MCF 10A (cell line): Measurements from ENCODE around the gene BLOC1S6. TPM values are rescaled to one million over a fixed set of nuclear protein-coding genes. Genes with fewer than 3 reads are reported as not detected.
A peak's percentile ranks its signal among the peaks of the same experiment; 100 is the strongest.

Experiments used
- BruUV-seq: library from RNA; stranded (reverse); fragments of 400-500 nt; replicated peaks from 2 replicates; lab custom pipeline; 2021; lab: Mats Ljungman, UMichigan
- CTCF ChIA-PET: fragments of 300-600 bp; sonication (Branson Sonifier 250); formaldehyde crosslinking; extraction: SDS; loops from one replicate; lab custom pipeline; 2021; ENCODE audit warnings: antibody characterized with exemption, inconsistent platforms; lab: Yijun Ruan, JAX
- POLR2A ChIA-PET: fragments of 300-600, 350-650 bp; sonication (Branson Sonifier 250); formaldehyde crosslinking; extraction: SDS; loops from one replicate; lab custom pipeline; 2020; ENCODE audit warnings: antibody characterized with exemption, inconsistent platforms; lab: Yijun Ruan, JAX
- DNase-seq: peaks from one replicate; pipeline ENCODE4 v3.0.0-alpha.2; 2018; ENCODE audit not compliant: unreplicated experiment
- H3K27ac Mint-ChIP-seq: one replicate; pipeline ENCODE4 v1.8.0; 2022; ENCODE audit warnings: mild to moderate bottlenecking, low read depth, mixed read lengths; ENCODE audit not compliant: unreplicated experiment
- H3K27me3 Mint-ChIP-seq: one replicate; pipeline ENCODE4 v1.8.0; 2022; ENCODE audit warnings: mixed read lengths; ENCODE audit not compliant: insufficient read depth, unreplicated experiment
- H3K36me3 Mint-ChIP-seq: one replicate; pipeline ENCODE4 v1.8.0; 2022; ENCODE audit warnings: mild to moderate bottlenecking, moderate library complexity, mixed read lengths; ENCODE audit not compliant: insufficient read depth, unreplicated experiment
- H3K4me1 Mint-ChIP-seq: one replicate; pipeline ENCODE4 v1.8.0; 2022; ENCODE audit warnings: mixed read lengths; ENCODE audit not compliant: insufficient read depth, unreplicated experiment
- H3K4me3 Mint-ChIP-seq: one replicate; pipeline ENCODE4 v1.8.0; 2022; ENCODE audit warnings: mild to moderate bottlenecking, moderate library complexity, mixed read lengths; ENCODE audit not compliant: unreplicated experiment
- H3K9me3 Mint-ChIP-seq: one replicate; pipeline ENCODE4 v1.8.0; 2022; ENCODE audit warnings: mixed read lengths; ENCODE audit not compliant: unreplicated experiment
- CTCF ChIP-seq: fragments of 200-600 bp; IDR thresholded peaks from one replicate; pipeline ENCODE4 v1.8.0; 2022; ENCODE audit warnings: antibody characterized with exemption, mild to moderate bottlenecking; ENCODE audit not compliant: unreplicated experiment
- intact Hi-C: fragments of 100-400 bp; cut with micrococcal nuclease; formaldehyde crosslinking; loops from 2 replicates; pipeline ENCODE4 v1.14.1; 2022
- total RNA-seq: library from RNA; stranded (reverse); gene quantifications from 2 replicates; pipeline ENCODE4 v1.2.3, GENCODE V29; 2022

BLOC1S6 gene
- total RNA-seq, 1 experiment from 2014 or later, result 54.6 TPM

DNA sequence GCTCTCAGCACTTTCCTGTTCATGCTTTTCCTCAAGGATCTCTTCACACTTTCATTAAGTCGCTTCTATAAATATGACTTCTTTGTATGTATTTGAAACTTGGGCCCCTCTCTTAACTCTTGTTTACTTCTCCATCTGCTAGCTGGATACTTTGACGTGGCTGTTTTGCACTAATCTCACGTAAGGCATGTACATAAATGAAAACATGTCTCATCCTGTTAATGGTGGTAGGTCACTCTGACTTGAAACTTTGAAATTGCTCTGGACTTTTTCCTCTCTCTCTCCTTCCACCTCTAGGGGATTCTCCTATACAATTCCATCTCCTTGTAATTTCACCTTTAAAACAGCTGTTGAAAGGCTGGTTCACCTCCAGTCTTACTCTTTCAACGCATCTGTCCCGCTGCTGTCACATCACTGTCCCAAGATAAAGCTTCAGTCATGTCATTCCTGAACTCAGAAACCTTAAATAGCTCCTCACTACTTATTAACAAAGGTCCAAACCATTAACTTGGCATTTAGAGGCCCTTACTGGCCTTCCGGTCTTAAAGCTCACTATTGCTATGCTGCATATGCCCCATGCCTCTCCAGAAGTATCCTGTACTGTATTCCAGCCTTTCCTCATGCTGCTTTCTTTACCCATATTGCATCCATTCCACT lies 1.2 kb downstream of the BLOC1S6 start:
- ChIA-PET POLR2A (interaction anchor here (0.7 to 4.1 kb wide), 32 partner anchors 9 to 1301 kb away, joined by 3 to 51 read pairs (median 4); partner anchors contain the start of gene SQOR), CTCF (interaction anchor here (0.6 to 4.8 kb wide), 15 partner anchors 9 to 425 kb away, joined by 3 to 35 read pairs (median 4); partner anchors contain the start of gene SQOR)
- intact Hi-C loops, result no loop called here
- H3K27ac Mint-ChIP-seq, result peak overlapping the region; percentile 100
- no peaks in the 10 kb centered on the region for H3K9me3 Mint-ChIP-seq
- H3K4me1 Mint-ChIP-seq, result peaks cover 16% of the 10 kb centered on the region
- H3K27me3 Mint-ChIP-seq, result no peaks in the 10 kb centered on the region
- peaks cover 14% of the 10 kb centered on the region for H3K36me3 Mint-ChIP-seq
- H3K4me3 Mint-ChIP-seq, result peak overlapping the region; percentile 73
- no TSS peak for BruUV-seq
- no peak for TF ChIP-seq CTCF
- peak; percentile 16 for DNase-seq

DNA sequence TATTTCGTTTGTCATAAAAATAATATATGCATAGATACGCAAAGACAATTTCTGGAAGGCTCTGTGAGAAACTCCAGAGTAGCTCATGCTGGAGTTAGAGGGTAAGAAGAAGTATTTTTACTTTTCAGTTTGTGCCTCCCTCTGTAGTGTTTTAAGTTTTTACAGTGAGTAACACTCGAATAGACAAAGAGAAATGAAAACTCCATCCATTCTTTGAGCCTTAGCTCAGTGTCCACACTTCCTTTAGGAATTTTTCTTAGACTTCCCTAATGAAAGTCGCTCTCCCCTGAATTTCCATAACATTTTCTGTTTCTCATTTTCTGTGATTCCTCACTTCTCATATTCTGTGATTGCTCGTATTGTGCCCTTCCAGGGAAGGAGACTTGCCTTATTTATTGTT lies 2.1 kb downstream of the BLOC1S6 start:
- no peak overlapping the region for H3K27ac Mint-ChIP-seq
- no peak for DNase-seq
- CTCF ChIA-PET, result interaction anchor here (0.8 to 4.8 kb wide), 8 partner anchors 22 to 131 kb away, joined by 3 to 35 read pairs (median 6); partner anchors contain the start of gene SQOR
- peaks cover 16% of the 10 kb centered on the region for H3K4me1 Mint-ChIP-seq
- intact Hi-C loops, result no loop called here
- H3K27me3 Mint-ChIP-seq, result no peaks in the 10 kb centered on the region
- peaks cover 20% of the 10 kb centered on the region for H3K36me3 Mint-ChIP-seq
- POLR2A ChIA-PET, result interaction anchor here (0.9 to 4.1 kb wide), 9 partner anchors 14 to 187 kb away, joined by 3 to 29 read pairs (median 15); partner anchors contain the start of gene SQOR
- no peaks in the 10 kb centered on the region for H3K9me3 Mint-ChIP-seq
- no TSS peak for BruUV-seq
- peak overlapping the region; percentile 73 for H3K4me3 Mint-ChIP-seq
- TF ChIP-seq CTCF, result no peak

DNA sequence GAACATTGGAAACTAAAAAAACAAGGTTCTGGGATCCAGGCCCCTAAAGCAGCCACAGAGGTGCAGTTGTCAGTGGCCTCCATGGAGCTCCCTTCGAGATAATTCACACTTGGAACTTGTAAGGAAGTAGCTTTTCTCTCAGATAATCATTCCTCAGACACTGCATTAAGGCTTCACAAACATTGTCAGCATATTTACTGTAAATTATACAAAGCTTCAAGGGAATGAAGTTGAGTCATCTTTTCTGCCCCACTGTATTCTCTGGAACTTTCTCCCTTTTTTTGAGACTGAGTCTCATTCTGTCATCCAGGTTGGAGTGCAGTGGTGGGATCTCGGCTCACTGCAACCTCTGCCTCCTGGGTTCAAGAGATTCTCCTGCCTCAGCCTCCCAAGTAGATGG lies 7.1 kb downstream of the BLOC1S6 start:
- ChIA-PET CTCF (interaction anchor here (1.0 to 2.6 kb wide), 8 partner anchors 10 to 165 kb away, joined by 3 to 13 read pairs (median 5); no protein-coding TSS in a partner anchor), POLR2A (interaction anchor here (0.9 to 1.2 kb wide), 4 partner anchors 40 to 315 kb away, joined by 3 to 4 read pairs (median 3); no protein-coding TSS in a partner anchor)
- Mint-ChIP-seq H3K9me3 (no peaks in the 10 kb centered on the region), H3K27ac (no peak overlapping the region), H3K4me1 (peaks cover 4% of the 10 kb centered on the region), H3K36me3 (peaks cover 15% of the 10 kb centered on the region), H3K4me3 (no peak overlapping the region), H3K27me3 (no peaks in the 10 kb centered on the region)
- DNase-seq, result no peak
- intact Hi-C loops, result no loop called here
- no TSS peak for BruUV-seq
- TF ChIP-seq CTCF, result no peak

- intact Hi-C loops, result no loop called here
- no TSS peak for BruUV-seq
- Mint-ChIP-seq H3K27ac (no peak overlapping the region), H3K36me3 (peaks cover 15% of the 10 kb centered on the region), H3K4me3 (no peak overlapping the region), H3K27me3 (no peaks in the 10 kb centered on the region), H3K4me1 (no peaks in the 10 kb centered on the region), H3K9me3 (no peaks in the 10 kb centered on the region)
- ChIA-PET CTCF (interaction anchor here (0.6 to 2.6 kb wide), 6 partner anchors 9 to 137 kb away, joined by 3 to 13 read pairs (median 6); no protein-coding TSS in a partner anchor), POLR2A (interaction anchor here (2.1 kb wide), 1 partner anchor 9 kb away, joined by 7 read pairs; the partner anchor contains the start of gene BLOC1S6)
- no peak for TF ChIP-seq CTCF
- DNase-seq, result no peak
These were observed 7.8 kb downstream of the BLOC1S6 start for GRCh38 chr15:45594835-45595530.
